ENCODE data around the gene FXYD2.

- no peak for TF ChIP-seq MAX (IDR thresholded peaks at IDR 0.05)
- no peak for TF ChIP-seq RAD21 (IDR thresholded peaks at IDR 0.05; ENCODE audit: low read depth)
- TF ChIP-seq YY1 (IDR thresholded peaks at IDR 0.05; ENCODE audit: low read depth): no peak
- TF ChIP-seq, protein P1, sequence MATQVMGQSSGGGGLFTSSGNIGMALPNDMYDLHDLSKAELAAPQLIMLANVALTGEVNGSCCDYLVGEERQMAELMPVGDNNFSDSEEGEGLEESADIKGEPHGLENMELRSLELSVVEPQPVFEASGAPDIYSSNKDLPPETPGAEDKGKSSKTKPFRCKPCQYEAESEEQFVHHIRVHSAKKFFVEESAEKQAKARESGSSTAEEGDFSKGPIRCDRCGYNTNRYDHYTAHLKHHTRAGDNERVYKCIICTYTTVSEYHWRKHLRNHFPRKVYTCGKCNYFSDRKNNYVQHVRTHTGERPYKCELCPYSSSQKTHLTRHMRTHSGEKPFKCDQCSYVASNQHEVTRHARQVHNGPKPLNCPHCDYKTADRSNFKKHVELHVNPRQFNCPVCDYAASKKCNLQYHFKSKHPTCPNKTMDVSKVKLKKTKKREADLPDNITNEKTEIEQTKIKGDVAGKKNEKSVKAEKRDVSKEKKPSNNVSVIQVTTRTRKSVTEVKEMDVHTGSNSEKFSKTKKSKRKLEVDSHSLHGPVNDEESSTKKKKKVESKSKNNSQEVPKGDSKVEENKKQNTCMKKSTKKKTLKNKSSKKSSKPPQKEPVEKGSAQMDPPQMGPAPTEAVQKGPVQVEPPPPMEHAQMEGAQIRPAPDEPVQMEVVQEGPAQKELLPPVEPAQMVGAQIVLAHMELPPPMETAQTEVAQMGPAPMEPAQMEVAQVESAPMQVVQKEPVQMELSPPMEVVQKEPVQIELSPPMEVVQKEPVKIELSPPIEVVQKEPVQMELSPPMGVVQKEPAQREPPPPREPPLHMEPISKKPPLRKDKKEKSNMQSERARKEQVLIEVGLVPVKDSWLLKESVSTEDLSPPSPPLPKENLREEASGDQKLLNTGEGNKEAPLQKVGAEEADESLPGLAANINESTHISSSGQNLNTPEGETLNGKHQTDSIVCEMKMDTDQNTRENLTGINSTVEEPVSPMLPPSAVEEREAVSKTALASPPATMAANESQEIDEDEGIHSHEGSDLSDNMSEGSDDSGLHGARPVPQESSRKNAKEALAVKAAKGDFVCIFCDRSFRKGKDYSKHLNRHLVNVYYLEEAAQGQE (IDR thresholded peaks at IDR 0.05; ENCODE audit: low read depth): no peak
- no peak for TF ChIP-seq NFIC (IDR thresholded peaks at IDR 0.05)
- TF ChIP-seq EP300 (IDR thresholded peaks at IDR 0.05; ENCODE audit: borderline replicate concordance): no peak
- TF ChIP-seq CEBPB (IDR thresholded peaks at IDR 0.05): no peak
- TF ChIP-seq TAF1 (IDR thresholded peaks at IDR 0.05; ENCODE audit: low read depth): no peak
- TF ChIP-seq TCF12 (IDR thresholded peaks at IDR 0.05; ENCODE audit: low read depth): no peak
Measured at GRCh38 chr11:117782101-117782500, 42.4 kb downstream of the FXYD2 start.
